ENCODE data around the gene RPAP3.

- TF ChIP-seq POLR2AphosphoS5 (IDR thresholded peaks at IDR 0.05) (no peak), CTCF (IDR thresholded peaks at IDR 0.05) (no peak), POLR2A (IDR thresholded peaks at IDR 0.05) (no peak)
Observed at GRCh38 chr12:47721431-47721973, 15.7 kb upstream of the RPAP3 start.
